Measurements from ENCODE around the gene CPAMD8. TPM values are rescaled to one million over a fixed set of nuclear protein-coding genes. Genes with fewer than 3 reads are reported as not detected.

Gene CPAMD8
- total RNA-seq, 1 experiment from 2014 or later = 3.9 TPM

- no peak overlapping the region for H3K27ac ChIP-seq (ENCODE audit: low read length)
- H3K9ac ChIP-seq (ENCODE audit: low read length) = no peak overlapping the region
- H3K27me3 ChIP-seq (ENCODE audit: low read length) = no peaks in the 10 kb centered on the region
- H2AFZ ChIP-seq (ENCODE audit: low read length) = no peak overlapping the region
- DNase-seq (no peak), ATAC-seq (no peak)
- H3K9me3 ChIP-seq (ENCODE audit: low read length) = no peaks in the 10 kb centered on the region
- intact Hi-C loops (cut with micrococcal nuclease) = no loop called here
- ChIA-PET CTCF (no interaction called here), POLR2A (ENCODE audit: unreplicated experiment) (no interaction called here)
- no TSS peak for BruUV-seq (replicated peaks)
- H3K4me2 ChIP-seq (ENCODE audit: low read length) = no peak overlapping the region
- peaks cover 12% of the 10 kb centered on the region for H3K4me1 ChIP-seq (ENCODE audit: insufficient read depth, low read length)
- H3K36me3 ChIP-seq (ENCODE audit: low read depth, low read length) = no peaks in the 10 kb centered on the region
- no peak overlapping the region for H3K4me3 ChIP-seq (ENCODE audit: low read length)
- H3K79me2 ChIP-seq (ENCODE audit: low read length) = no peaks in the 10 kb centered on the region
- H4K20me1 ChIP-seq (ENCODE audit: low read length) = no peaks in the 10 kb centered on the region
- no peaks in the 10 kb centered on the region for H3K9me2 ChIP-seq (replicated peaks; ENCODE audit: low read length)
- no peaks in the 10 kb centered on the region for H3F3A ChIP-seq (ENCODE audit: low read length, unreplicated experiment)
- TF ChIP-seq, protein P1, sequence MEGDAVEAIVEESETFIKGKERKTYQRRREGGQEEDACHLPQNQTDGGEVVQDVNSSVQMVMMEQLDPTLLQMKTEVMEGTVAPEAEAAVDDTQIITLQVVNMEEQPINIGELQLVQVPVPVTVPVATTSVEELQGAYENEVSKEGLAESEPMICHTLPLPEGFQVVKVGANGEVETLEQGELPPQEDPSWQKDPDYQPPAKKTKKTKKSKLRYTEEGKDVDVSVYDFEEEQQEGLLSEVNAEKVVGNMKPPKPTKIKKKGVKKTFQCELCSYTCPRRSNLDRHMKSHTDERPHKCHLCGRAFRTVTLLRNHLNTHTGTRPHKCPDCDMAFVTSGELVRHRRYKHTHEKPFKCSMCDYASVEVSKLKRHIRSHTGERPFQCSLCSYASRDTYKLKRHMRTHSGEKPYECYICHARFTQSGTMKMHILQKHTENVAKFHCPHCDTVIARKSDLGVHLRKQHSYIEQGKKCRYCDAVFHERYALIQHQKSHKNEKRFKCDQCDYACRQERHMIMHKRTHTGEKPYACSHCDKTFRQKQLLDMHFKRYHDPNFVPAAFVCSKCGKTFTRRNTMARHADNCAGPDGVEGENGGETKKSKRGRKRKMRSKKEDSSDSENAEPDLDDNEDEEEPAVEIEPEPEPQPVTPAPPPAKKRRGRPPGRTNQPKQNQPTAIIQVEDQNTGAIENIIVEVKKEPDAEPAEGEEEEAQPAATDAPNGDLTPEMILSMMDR (conservative IDR thresholded peaks at IDR 0.05; ENCODE audit: low read depth, low read length) = no peak
- TF ChIP-seq EZH2phosphoT487 (IDR thresholded peaks at IDR 0.05; ENCODE audit: borderline replicate concordance, low read length) = no peak
- no peak for TF ChIP-seq EZH2 (IDR thresholded peaks at IDR 0.05; ENCODE audit: low read length, unreplicated experiment)
Observed at GRCh38 chr19:16922949-16923348, 103.7 kb downstream of the CPAMD8 start.

GRCh38 chr19:16922592-16922934 is 104.0 kb downstream of the CPAMD8 start:
- Histone ChIP-seq H2AFZ (ENCODE audit: low read length) (no peak overlapping the region), H3K4me2 (ENCODE audit: low read length) (no peak overlapping the region), H4K20me1 (ENCODE audit: low read length) (no peaks in the 10 kb centered on the region), H3K9me2 (replicated peaks; ENCODE audit: low read length) (no peaks in the 10 kb centered on the region), H3K36me3 (ENCODE audit: low read depth, low read length) (no peaks in the 10 kb centered on the region), H3F3A (ENCODE audit: low read length, unreplicated experiment) (no peaks in the 10 kb centered on the region), H3K9ac (ENCODE audit: low read length) (no peak overlapping the region), H3K4me1 (ENCODE audit: insufficient read depth, low read length) (peaks cover 12% of the 10 kb centered on the region), H3K79me2 (ENCODE audit: low read length) (no peaks in the 10 kb centered on the region), H3K9me3 (ENCODE audit: low read length) (no peaks in the 10 kb centered on the region), H3K4me3 (ENCODE audit: low read length) (no peak overlapping the region), H3K27ac (ENCODE audit: low read length) (no peak overlapping the region), H3K27me3 (ENCODE audit: low read length) (no peaks in the 10 kb centered on the region)
- intact Hi-C loops (cut with micrococcal nuclease) = no loop called here
- DNase-seq = no peak
- no TSS peak for BruUV-seq (replicated peaks)
- no peak for TF ChIP-seq EZH2phosphoT487 (IDR thresholded peaks at IDR 0.05; ENCODE audit: borderline replicate concordance, low read length)
- TF ChIP-seq, protein P1 (conservative IDR thresholded peaks at IDR 0.05; ENCODE audit: low read depth, low read length) = no peak
- no peak for TF ChIP-seq EZH2 (IDR thresholded peaks at IDR 0.05; ENCODE audit: low read length, unreplicated experiment)
- ATAC-seq = no peak
- ChIA-PET POLR2A (ENCODE audit: unreplicated experiment) (no interaction called here), CTCF (no interaction called here)

DNA sequence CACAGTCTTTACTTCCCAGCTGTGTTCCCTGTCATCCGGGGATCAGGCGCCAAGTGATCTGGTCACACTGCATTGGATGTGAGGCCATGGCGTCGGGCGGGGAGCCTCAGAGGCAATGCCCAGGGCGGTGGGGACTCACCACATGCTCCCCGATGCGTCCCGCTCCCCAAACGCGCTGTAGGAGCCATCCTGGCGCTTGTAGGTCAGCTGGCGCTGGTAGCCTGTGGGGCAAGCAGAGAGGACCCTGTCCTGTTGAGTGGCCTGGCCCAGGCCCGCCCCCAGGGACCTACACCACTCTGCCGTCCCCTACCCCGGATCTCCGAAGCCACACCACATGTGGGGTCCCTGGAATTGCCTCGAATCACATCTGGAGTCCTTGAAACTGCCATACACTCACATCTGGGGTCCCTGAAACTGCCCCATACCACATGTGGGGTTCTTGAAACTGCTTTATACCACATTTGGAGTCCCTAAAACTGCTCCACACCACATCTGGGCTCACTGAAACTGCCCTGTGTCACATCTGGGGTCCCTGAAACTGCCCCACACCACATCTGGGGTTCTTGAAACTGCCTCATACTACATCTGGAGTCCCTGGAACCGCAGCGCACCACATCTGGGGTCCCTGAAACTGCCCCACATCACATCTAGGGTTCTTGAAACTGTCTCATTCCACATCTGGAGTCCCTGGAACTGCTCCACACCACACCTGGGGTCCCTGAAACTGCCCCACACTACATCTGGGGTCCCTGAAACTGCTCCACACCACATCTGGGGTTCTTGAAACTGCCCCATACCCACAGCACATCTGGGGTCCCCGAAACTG is 104.6 kb downstream of the CPAMD8 start:
- DNase-seq (no peak), ATAC-seq (no peak)
- Histone ChIP-seq H3K27me3 (ENCODE audit: low read length) (no peaks in the 10 kb centered on the region), H3K4me2 (ENCODE audit: low read length) (no peak overlapping the region), H3F3A (ENCODE audit: low read length, unreplicated experiment) (no peaks in the 10 kb centered on the region), H3K9me2 (replicated peaks; ENCODE audit: low read length) (no peaks in the 10 kb centered on the region), H3K36me3 (ENCODE audit: low read depth, low read length) (no peaks in the 10 kb centered on the region), H3K9me3 (ENCODE audit: low read length) (no peaks in the 10 kb centered on the region), H3K4me3 (ENCODE audit: low read length) (no peak overlapping the region), H3K9ac (ENCODE audit: low read length) (no peak overlapping the region), H2AFZ (ENCODE audit: low read length) (no peak overlapping the region), H3K4me1 (ENCODE audit: insufficient read depth, low read length) (peaks cover 12% of the 10 kb centered on the region), H3K27ac (ENCODE audit: low read length) (0 out of 2 replicates have a peak overlapping the region, but pooled peaks have one; percentile 79), H4K20me1 (ENCODE audit: low read length) (no peaks in the 10 kb centered on the region), H3K79me2 (ENCODE audit: low read length) (no peaks in the 10 kb centered on the region)
- no TSS peak for BruUV-seq (replicated peaks)
- intact Hi-C loops (cut with micrococcal nuclease) = no loop called here
- TF ChIP-seq EZH2phosphoT487 (IDR thresholded peaks at IDR 0.05; ENCODE audit: borderline replicate concordance, low read length) (no peak), EZH2 (IDR thresholded peaks at IDR 0.05; ENCODE audit: low read length, unreplicated experiment) (no peak)
- TF ChIP-seq, protein P1 (conservative IDR thresholded peaks at IDR 0.05; ENCODE audit: low read depth, low read length) = no peak
- POLR2A ChIA-PET (ENCODE audit: unreplicated experiment) = no interaction called here
- CTCF ChIA-PET = no interaction called here

Data from PC-3 (cell line).